Spleen (tissue), 7 donors: ENCODE measurements around the gene CD9.

Experiments
- CTCF ChIP-seq, 11 experiments: fragments of 200-600 bp in 7 of 11; fragments of 450-650 bp in 4 of 11; sonication (generic) in 4 of 11; IDR thresholded peaks in 8 of 11; conservative IDR thresholded peaks in 3 of 11; 1 replicate in 7 of 11; 2 replicates in 4 of 11; pipeline versions ENCODE4 v1.4.0 to v1.8.0; 2016 to 2021; ENCODE audit warnings: antibody characterized with exemption in 11 of 11, inconsistent platforms in 4 of 11, mild to moderate bottlenecking in 1 of 11
- POLR2A ChIP-seq, 3 donors: fragments of 450-650 bp; IDR thresholded peaks; one replicate each; pipeline ENCODE4 v1.5.1; 2017; ENCODE audit warnings: antibody characterized with exemption in 3 of 3, mild to moderate bottlenecking in 1 of 3
- donor health status: DM: no; HTN: no; CAD: no; lungs with moderate emphysema.
- donor health status: DM: no; HTN: no; CAD: no.
- donor health status: DM: no; HTN: no; CAD: no.

- TF ChIP-seq CTCF (IDR thresholded peaks at IDR 0.05 in 8 of 11, conservative IDR thresholded peaks at IDR 0.05 in 3 of 11), result no peak
- no peak for TF ChIP-seq POLR2A (IDR thresholded peaks at IDR 0.05)
These were observed 7.9 kb downstream of the CD9 start for GRCh38 chr12:6208130-6208529.
